OCI-LY1 (cell line): Measurements from ENCODE around the gene FBN1.

Experiments
- CTCF ChIP-seq: fragments of 200-600 bp; sonication (generic), shearing (Covaris generic); IDR thresholded peaks from 2 replicates; pipeline ENCODE4 v1.5.1; 2017; ENCODE audit warnings: mild to moderate bottlenecking, antibody characterized with exemption, low read length, moderate library complexity, mixed read lengths
- EZH2 ChIP-seq: fragments of 200-600 bp; sonication (generic), shearing (Covaris generic); IDR thresholded peaks from 2 replicates; pipeline ENCODE4 v1.8.0; 2017; ENCODE audit warnings: borderline replicate concordance, mixed run types, mild to moderate bottlenecking, antibody characterized with exemption, low read length, moderate library complexity, mixed read lengths

- TF ChIP-seq CTCF (no peak), EZH2 (no peak)
These were observed 29.4 kb upstream of the FBN1 start for GRCh38 chr15:48674876-48675275.
